ENCODE data around the gene KDF1. TPM values are rescaled to one million over a fixed set of nuclear protein-coding genes. Genes with fewer than 3 reads are reported as not detected.

KDF1 gene
- total and polyA plus RNA-seq, 2 of the 13 experiments (the other 11 are each of a cell fraction or from before 2014, with no cell fraction given): 1.9 to 4.9 TPM

- TF ChIP-seq ASH2L (IDR thresholded peaks at IDR 0.05; ENCODE audit: insufficient read length, low read depth, low read length) (no peak), MZF1 (CRISPR knock-in tag; IDR thresholded peaks at IDR 0.05; ENCODE audit: borderline replicate concordance) (no peak), THYN1 (CRISPR knock-in tag; IDR thresholded peaks at IDR 0.05; ENCODE audit: borderline replicate concordance, low read depth) (no peak), ZNF142 (CRISPR knock-in tag; IDR thresholded peaks at IDR 0.05) (no peak), GATAD1 (CRISPR knock-in tag; IDR thresholded peaks at IDR 0.05) (no peak), RBM22 (optimal IDR thresholded peaks at IDR 0.05; ENCODE audit: low read length) (peak; percentile 96), ESRRA (CRISPR knock-in tag; IDR thresholded peaks at IDR 0.05; ENCODE audit: low read depth) (no peak), MED1 (CRISPR knock-in tag; IDR thresholded peaks at IDR 0.05) (peak; percentile 61; the same call in 1 of the 2 replicates), ZEB1 (IDR thresholded peaks at IDR 0.05; ENCODE audit: insufficient replicate concordance, low read depth) (no peak), NFYB (CRISPR knock-in tag; IDR thresholded peaks at IDR 0.05) (no peak), HNF1A (IDR thresholded peaks at IDR 0.05; ENCODE audit: low read depth) (no peak), HNF1A (CRISPR knock-in tag; IDR thresholded peaks at IDR 0.05; ENCODE audit: borderline replicate concordance) (no peak), ATF7-NPFF (CRISPR knock-in tag; IDR thresholded peaks at IDR 0.05; ENCODE audit: low read depth) (no peak), ATAD3A (CRISPR knock-in tag; IDR thresholded peaks at IDR 0.05) (no peak), TIGD3 (CRISPR knock-in tag; IDR thresholded peaks at IDR 0.05; ENCODE audit: borderline replicate concordance) (no peak)
Measured at GRCh38 chr1:27001570-27002360, 41.5 kb upstream of the KDF1 start (continued).
